ENCODE measurements around the gene PCBP3. TPM values are rescaled to one million over a fixed set of nuclear protein-coding genes. Genes with fewer than 3 reads are reported as not detected.

Gene PCBP3
- total RNA-seq, 2 experiments from 2014 or later, result 3.4 to 3.9 TPM

DNA sequence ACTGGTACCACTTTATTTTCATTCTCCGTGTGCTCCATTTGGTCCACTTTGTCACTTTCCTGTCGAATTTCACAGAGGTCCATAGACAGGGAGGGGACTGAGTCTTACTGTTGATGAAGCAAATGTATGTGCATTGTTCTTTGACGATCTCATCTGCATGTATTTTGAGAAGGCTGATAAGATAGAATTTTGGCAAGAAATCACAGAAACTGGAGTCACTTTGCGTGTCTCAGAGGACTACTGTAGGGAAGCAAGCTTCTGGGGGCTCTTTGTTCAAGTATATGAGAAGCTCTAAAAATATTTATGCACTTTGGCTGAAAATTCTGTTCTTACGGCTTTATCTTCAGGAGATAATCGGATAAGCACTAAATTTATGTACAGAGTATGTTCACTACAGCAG, 78.1 kb downstream of the PCBP3 start:
- H3K4me1 Mint-ChIP-seq, result peaks cover 8% of the 10 kb centered on the region
- H3K36me3 Mint-ChIP-seq (ENCODE audit: low read depth), result no peaks in the 10 kb centered on the region
- ChIA-PET CTCF (no interaction called here), POLR2A (no interaction called here)
- no peak overlapping the region for H3K27ac Mint-ChIP-seq
- H3K4me3 Mint-ChIP-seq, result no peak overlapping the region
- H3K27me3 Mint-ChIP-seq, result peaks cover 15% of the 10 kb centered on the region
- DNase-seq, result no peak
- H3K9me3 Mint-ChIP-seq, result no peaks in the 10 kb centered on the region

DNA sequence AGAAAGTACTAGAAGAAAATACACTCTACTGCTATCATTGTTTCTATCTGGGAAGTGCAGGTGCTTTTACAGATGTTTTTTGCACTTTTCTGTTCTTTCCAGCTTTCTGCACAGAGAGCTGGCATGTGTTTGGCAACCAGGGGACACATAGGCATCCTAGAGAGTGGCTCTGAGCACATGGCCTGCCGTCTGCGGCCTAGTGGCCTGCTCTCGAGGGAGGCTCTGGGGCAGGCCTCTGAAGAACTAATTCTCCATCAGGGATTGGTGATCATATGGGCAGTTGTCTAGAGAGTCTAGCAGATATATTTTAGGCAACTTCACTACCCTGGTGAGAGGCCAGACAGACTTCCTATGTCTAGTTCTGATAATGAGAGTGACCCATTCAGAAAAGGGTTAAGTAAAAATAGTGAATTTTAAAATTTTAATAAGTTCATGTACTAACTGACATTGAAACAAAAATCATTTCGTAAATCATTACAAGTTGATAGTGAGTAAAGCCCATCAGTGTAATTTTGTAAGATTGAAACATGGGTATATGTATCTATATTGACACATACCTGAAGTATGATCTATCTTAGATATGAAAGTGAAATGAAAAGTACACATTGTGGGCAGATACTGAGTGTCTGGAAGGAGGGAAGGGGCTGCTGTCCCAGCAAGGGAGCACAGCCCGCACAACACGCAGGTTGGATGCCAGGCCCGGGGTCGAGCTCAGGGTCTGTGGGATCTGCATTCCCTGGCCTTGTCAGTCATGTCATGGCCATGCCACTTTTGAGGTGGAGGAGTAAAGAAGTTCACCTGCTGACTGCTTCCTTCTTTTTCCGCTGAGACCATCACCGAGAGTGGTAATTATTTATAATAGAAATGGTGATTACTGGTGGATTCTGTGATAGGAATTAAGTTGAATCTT, 79.8 kb downstream of the PCBP3 start:
- no peak overlapping the region for H3K27ac Mint-ChIP-seq
- no peaks in the 10 kb centered on the region for H3K36me3 Mint-ChIP-seq (ENCODE audit: low read depth)
- DNase-seq, result no peak
- ChIA-PET POLR2A (no interaction called here), CTCF (no interaction called here)
- peaks cover 5% of the 10 kb centered on the region for H3K27me3 Mint-ChIP-seq
- peaks cover 3% of the 10 kb centered on the region for H3K4me1 Mint-ChIP-seq
- no peaks in the 10 kb centered on the region for H3K9me3 Mint-ChIP-seq
- no peak overlapping the region for H3K4me3 Mint-ChIP-seq

DNA sequence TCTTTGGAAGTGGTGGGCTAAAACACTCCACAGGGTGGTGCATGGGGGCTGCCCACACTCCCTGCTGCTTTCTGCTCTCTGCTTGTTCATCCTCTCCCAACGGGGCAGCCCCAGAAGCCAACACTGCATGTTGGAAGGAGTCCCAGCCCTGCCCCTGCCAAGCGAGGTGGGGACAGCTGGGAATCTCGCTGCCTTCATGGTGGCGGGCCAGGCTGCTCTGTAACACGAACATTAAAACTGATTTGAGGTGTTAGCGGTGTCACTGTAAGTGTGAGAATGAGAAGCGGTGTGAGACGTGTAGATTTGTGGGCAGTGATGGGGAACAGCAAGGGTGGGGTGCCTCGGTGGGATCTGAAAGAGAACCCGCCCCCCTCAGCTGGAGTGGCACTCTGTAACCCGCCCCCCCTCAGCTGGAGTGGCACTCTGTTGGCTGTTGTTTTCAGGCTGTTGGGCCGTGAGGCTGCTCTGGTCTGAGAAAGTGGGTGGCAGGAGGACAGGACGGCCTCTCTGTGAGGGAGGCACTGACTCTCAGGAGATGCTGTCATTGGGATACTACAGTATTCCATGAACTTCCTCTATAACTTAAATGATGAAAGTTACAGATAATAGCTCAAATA, 80.9 kb downstream of the PCBP3 start:
- POLR2A ChIA-PET, result no interaction called here
- no peak for DNase-seq
- Mint-ChIP-seq H3K27me3 (peaks cover 7% of the 10 kb centered on the region), H3K27ac (no peak overlapping the region), H3K4me3 (no peak overlapping the region), H3K4me1 (peaks cover 2% of the 10 kb centered on the region), H3K36me3 (ENCODE audit: low read depth) (no peaks in the 10 kb centered on the region), H3K9me3 (no peaks in the 10 kb centered on the region)
- CTCF ChIA-PET, result no interaction called here

DNA sequence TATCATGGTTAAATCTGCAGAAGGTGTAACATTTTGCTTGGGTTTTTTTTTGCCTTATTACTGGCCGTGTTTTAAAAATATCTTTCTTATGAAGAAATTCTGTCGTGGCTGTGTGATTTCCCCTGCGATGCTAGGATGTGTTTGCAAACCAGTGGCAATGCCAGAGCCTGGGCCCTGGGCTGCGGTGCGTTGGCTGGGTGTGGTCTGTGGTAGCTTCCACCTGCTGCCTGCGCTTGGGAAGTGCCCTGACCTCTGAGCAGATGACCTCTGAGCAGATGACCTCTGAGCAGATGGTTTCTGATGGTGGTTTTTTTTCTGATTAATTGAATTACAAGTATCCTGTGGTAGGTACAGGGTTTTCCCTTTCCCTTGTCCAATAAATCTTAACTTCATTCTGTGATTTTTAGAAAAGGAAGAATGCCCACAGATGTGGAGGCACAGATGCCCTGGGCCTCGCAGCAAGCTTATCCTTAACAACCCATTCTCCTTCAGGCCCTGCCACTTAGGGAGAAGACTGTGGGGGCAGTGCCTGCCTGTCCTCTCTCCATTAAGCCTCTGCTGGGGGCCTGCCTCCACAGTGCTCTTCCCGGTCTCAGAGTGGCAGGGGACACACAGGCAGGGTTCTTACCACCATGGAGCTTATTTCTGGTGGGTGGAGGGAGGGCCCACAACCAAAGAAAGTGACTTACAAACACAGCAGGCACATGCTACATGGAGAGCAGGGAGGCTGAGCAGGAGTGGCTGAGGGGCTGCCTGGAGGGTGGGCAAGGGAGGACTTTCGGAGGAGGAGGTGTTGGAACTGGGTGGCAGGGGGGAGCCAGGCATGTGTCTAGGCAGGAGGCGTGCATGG, 81.7 kb downstream of the PCBP3 start:
- no peak for DNase-seq
- H3K4me1 Mint-ChIP-seq, result peaks cover 2% of the 10 kb centered on the region
- H3K27me3 Mint-ChIP-seq, result peaks cover 6% of the 10 kb centered on the region
- ChIA-PET CTCF (no interaction called here), POLR2A (no interaction called here)
- no peaks in the 10 kb centered on the region for H3K9me3 Mint-ChIP-seq
- no peaks in the 10 kb centered on the region for H3K36me3 Mint-ChIP-seq (ENCODE audit: low read depth)
- H3K27ac Mint-ChIP-seq, result no peak overlapping the region
- no peak overlapping the region for H3K4me3 Mint-ChIP-seq

DNA sequence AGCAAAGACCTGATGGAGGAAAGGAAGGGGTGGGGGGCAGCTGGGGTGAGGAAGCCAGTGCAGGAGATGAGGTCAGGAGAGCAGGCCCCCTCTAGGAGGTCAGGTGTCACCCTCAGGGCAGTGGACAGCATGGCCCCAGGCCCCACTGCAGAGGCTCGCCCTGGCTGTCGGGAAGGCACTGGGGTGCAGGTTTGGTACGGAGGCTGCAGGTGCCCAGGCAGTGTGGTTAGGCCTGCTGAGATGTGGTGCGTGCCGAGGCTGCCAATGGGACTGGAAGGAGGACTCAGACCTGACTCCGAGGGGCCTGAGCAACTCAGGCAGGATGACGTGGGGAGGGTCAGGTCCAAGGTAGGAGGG, 82.3 kb downstream of the PCBP3 start:
- H3K27me3 Mint-ChIP-seq, result peaks cover 6% of the 10 kb centered on the region
- H3K4me3 Mint-ChIP-seq, result no peak overlapping the region
- CTCF ChIA-PET, result no interaction called here

DNA sequence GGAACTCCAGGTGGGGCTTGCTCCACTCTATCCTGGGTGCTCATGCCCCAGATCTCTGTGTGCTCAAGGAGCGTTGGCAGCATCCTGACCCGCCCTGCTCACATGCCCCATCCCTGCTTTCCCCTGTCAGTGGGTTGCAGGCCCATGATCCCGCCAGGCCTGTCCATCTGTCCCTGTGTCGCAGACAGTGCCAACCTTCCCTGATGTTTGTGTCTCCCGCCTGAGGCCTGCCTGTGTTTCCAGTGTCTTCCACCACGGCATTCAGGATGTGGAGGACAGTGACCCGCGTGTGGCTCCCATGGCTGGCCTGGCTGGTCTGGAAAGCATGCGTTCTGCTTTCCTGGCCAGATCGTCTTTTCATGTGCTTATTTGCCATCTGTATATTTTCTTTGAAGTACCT, 82.9 kb downstream of the PCBP3 start:
- POLR2A ChIA-PET, result no interaction called here
- CTCF ChIA-PET, result no interaction called here
- H3K27me3 Mint-ChIP-seq, result peaks cover 6% of the 10 kb centered on the region

More for the DNA sequence above, 82.3 kb downstream of the PCBP3 start:
- H3K27ac Mint-ChIP-seq, result no peak overlapping the region
- no peaks in the 10 kb centered on the region for H3K9me3 Mint-ChIP-seq
- H3K36me3 Mint-ChIP-seq (ENCODE audit: low read depth), result no peaks in the 10 kb centered on the region
- peaks cover 2% of the 10 kb centered on the region for H3K4me1 Mint-ChIP-seq
- no peak for DNase-seq
- POLR2A ChIA-PET, result no interaction called here

DNA sequence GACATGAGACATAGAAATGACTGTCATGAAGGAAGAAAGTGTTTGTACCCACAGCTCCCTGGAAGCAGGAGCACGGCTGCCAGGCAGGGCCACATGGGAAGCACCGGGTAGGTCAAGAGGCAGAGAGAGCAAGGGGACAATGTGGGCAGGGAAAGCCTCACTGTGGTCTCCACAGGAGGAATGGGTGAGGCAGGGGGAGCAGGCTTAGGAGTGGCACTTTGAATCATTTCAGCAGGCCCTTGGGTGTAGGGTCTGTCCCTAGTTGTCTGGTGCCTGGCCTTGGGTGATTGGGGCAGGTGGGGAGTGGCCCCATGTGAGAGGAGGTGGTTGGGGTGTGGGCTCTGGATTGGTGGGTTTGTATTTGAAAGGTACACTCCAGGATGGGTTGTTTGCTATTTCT, 83.9 kb downstream of the PCBP3 start:
- no peak overlapping the region for H3K27ac Mint-ChIP-seq
- no peaks in the 10 kb centered on the region for H3K36me3 Mint-ChIP-seq (ENCODE audit: low read depth)
- no peak for DNase-seq
- H3K4me1 Mint-ChIP-seq, result peaks cover 2% of the 10 kb centered on the region
- CTCF ChIA-PET, result no interaction called here
- POLR2A ChIA-PET, result no interaction called here
- peaks cover 6% of the 10 kb centered on the region for H3K27me3 Mint-ChIP-seq
- no peak overlapping the region for H3K4me3 Mint-ChIP-seq
- H3K9me3 Mint-ChIP-seq, result no peaks in the 10 kb centered on the region

More for the DNA sequence above, 82.9 kb downstream of the PCBP3 start:
- no peaks in the 10 kb centered on the region for H3K9me3 Mint-ChIP-seq
- H3K4me3 Mint-ChIP-seq, result no peak overlapping the region
- no peak overlapping the region for H3K27ac Mint-ChIP-seq
- DNase-seq, result no peak
- peaks cover 2% of the 10 kb centered on the region for H3K4me1 Mint-ChIP-seq
- H3K36me3 Mint-ChIP-seq (ENCODE audit: low read depth), result no peaks in the 10 kb centered on the region

DNA sequence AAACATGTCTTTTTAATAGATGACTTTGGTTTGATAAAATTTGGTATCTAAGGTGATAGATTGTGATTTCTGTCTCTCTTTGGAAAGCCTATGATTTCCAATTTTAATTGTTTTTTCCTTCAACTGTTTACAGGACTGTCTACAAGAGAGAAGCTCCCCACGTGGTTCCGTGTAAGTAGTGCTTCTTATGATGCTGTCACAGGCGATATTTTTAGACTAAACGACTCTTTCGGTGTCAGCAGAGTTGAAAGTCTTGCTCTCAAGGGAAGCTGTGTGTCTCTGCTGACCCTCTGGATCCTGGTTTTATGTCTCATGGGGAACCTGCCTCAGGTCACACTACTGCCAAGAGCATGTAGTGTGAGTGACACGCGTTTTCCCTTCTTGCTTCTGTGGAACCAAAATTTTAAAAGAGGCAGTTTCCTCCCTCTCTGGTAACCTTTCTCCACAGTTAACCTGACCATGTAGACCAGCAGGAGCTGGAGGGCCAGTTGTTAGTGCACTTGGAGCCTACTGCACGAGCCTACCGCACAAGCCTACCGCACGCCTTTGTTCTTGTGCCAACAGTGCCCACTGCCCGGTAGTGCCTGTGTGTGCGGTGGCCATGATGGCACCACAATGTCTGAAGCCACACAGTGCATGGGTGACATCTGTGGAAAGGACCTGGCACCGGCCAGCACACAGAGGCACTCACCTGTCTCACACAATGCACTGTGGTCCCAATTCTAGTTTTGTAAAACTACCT, 91.9 kb downstream of the PCBP3 start:
- H3K4me3 Mint-ChIP-seq, result no peak overlapping the region
- POLR2A ChIA-PET, result no interaction called here
- no peak for DNase-seq
- no peaks in the 10 kb centered on the region for H3K36me3 Mint-ChIP-seq (ENCODE audit: low read depth)
- H3K27me3 Mint-ChIP-seq, result no peaks in the 10 kb centered on the region
- H3K4me1 Mint-ChIP-seq, result no peaks in the 10 kb centered on the region
- H3K27ac Mint-ChIP-seq, result no peak overlapping the region
- H3K9me3 Mint-ChIP-seq, result no peaks in the 10 kb centered on the region
- CTCF ChIA-PET, result no interaction called here

DNA sequence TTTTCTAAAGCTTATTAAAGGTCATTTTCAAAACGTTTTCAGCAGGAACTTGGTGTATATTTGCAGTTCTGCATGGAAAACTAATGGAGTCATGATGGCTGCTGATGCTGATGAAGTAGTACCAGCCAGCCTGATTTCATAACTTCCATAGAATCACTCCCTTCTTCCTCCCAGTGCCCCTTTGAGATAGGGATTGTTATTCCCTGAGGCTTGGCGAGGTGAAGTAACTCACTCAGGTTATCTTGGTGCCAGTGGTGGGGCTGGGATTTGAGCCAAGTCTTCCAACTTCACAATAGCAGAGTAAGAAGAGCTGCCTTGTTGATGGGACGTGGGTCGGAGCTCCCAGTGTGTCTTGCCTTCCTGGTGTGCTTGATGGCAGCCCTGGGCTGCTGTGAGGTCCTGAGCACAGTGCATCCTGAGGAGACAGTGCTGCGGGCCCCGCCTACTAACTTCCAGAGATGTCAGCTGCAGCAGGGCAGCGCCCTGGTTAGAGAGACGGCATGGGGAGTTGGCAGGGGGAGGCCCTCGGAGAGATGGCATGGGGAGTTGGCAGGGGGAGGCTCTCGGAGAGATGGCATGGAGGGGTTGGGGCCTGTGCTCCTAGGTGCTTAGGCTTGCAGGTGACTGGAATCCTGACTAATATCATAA, 92.6 kb downstream of the PCBP3 start:
- Mint-ChIP-seq H3K27me3 (no peaks in the 10 kb centered on the region), H3K4me1 (no peaks in the 10 kb centered on the region), H3K36me3 (ENCODE audit: low read depth) (no peaks in the 10 kb centered on the region), H3K4me3 (no peak overlapping the region), H3K9me3 (no peaks in the 10 kb centered on the region), H3K27ac (no peak overlapping the region)
- ChIA-PET POLR2A (no interaction called here), CTCF (no interaction called here)
- DNase-seq, result no peak

DNA sequence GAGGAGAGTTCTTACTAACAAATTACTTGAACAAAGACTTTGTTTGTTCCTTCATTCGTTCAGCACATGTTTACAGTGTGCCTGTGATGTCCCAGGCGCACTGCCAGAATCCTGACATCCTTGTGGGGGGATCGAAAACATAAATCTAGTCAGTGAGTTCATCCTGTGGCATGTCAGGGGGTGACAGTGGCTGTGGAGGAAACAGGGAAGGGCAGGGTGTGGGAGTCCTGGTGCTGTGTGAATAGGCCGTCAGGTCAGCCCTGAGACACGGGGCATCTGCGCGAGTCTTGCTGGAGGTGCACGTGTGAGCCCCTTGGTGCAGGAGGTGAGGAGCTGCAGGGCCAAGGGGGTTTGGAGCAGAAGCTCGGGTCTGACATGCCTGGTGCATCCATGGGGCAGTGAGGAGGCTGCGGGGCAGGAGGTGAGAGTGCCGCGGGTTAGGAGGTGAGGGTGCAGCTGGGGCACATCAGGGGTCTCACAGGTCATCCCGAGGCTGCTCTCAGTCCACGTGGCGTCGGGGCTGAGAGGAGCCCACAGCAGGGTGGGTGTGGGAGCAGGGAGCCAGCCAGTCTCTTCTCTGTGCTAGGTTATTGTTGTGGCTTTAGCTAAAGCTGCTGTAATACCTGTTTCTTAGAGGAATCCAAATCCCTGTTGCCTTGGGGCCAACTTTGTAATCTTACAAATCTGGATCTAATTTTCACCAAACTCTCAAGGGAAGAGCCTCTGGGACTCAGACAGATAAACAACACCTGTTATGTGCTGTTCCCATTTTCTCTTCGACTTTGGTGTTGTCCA, 93.4 kb downstream of the PCBP3 start:
- Mint-ChIP-seq H3K9me3 (no peaks in the 10 kb centered on the region), H3K36me3 (ENCODE audit: low read depth) (no peaks in the 10 kb centered on the region)
- CTCF ChIA-PET, result no interaction called here

DNA sequence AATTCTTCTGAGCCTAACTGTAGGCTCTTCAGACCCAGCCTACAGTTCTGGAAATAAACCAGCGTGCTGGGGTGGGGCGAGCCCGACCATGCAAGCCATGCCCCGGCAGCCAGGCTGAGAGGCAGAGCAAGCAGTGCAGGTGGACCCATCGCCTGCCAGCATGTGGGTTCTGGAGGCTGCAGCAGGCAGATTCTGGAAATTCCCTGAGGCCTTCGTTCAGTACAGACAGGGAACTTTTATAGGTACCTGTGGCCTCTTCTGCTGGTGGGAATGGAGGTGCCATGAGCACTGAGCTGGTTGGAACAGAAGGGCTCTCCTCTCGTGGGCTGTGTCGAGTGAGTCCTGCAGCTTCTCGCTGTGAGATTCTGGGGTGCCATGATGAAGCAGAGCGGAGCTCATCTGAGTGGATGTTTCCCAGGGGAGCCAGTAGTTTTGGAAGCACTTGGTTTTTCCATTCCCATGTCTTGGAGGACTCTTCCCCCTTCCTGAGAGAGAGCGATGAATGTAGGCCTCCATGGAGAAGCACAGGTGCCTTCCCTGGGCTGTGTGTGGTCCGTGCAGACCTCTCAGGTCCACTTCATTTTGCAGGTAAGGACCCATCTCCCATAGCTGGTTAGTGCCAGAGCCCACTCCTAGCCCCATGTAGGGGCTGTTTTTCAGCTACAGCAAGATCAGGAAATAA, 94.1 kb downstream of the PCBP3 start:
- DNase-seq, result no peak
- Mint-ChIP-seq H3K27ac (no peak overlapping the region), H3K36me3 (ENCODE audit: low read depth) (no peaks in the 10 kb centered on the region), H3K9me3 (no peaks in the 10 kb centered on the region), H3K27me3 (no peaks in the 10 kb centered on the region), H3K4me3 (no peak overlapping the region), H3K4me1 (no peaks in the 10 kb centered on the region)
- ChIA-PET POLR2A (no interaction called here), CTCF (no interaction called here)

More for the DNA sequence above, 93.4 kb downstream of the PCBP3 start:
- Mint-ChIP-seq H3K4me3 (no peak overlapping the region), H3K27ac (no peak overlapping the region), H3K27me3 (no peaks in the 10 kb centered on the region), H3K4me1 (no peaks in the 10 kb centered on the region)
- POLR2A ChIA-PET, result no interaction called here
- DNase-seq, result no peak
